OCI-LY3 (cell line): ENCODE measurements around the gene GDPD5.

Source experiments
- CTCF ChIP-seq: fragments of 200-600, 300-600 bp; sonication (generic); IDR thresholded peaks from 2 replicates; pipeline ENCODE4 v1.5.1; 2014; ENCODE audit warnings: antibody characterized with exemption, low read length, low read depth
- EZH2phosphoT487 ChIP-seq: fragments of 200-600 bp; shearing (Covaris generic); IDR thresholded peaks from 2 replicates; pipeline ENCODE4 v1.6.1; 2018; ENCODE audit warnings: antibody characterized with exemption, mixed run types, low read depth

- no peak for TF ChIP-seq CTCF
- TF ChIP-seq EZH2phosphoT487 = no peak
Observed at GRCh38 chr11:75406338-75406777, 119.4 kb downstream of the GDPD5 start.
